HUES48 (cell line): ENCODE results near the gene PDE8B.

Source experiments
- H3K27ac ChIP-seq: one replicate; pipeline ENCODE4 v1.7.0; 2013; ENCODE audit warnings: low read depth, low read length, inconsistent platforms
- H3K27me3 ChIP-seq: 2 replicates; pipeline ENCODE4 v1.6.1; 2013; ENCODE audit warnings: mild to moderate bottlenecking, low read length; ENCODE audit not compliant: control insufficient read depth, insufficient read depth
- H3K36me3 ChIP-seq: 2 replicates; pipeline ENCODE4 v1.6.1; 2013; ENCODE audit warnings: low read length; ENCODE audit not compliant: control insufficient read depth, insufficient read depth
- H3K4me1 ChIP-seq: 2 replicates; pipeline ENCODE4 v1.6.1; 2013; ENCODE audit warnings: mild to moderate bottlenecking, low read length; ENCODE audit not compliant: control insufficient read depth, insufficient read depth
- H3K4me3 ChIP-seq: 2 replicates; pipeline ENCODE4 v1.5.1; 2013; ENCODE audit warnings: mild to moderate bottlenecking, low read depth, low read length
- H3K9ac ChIP-seq: 2 replicates; pipeline ENCODE4 v1.6.1; 2013; ENCODE audit warnings: mild to moderate bottlenecking, low read depth, low read length, moderate library complexity
- H3K9me3 ChIP-seq: 2 replicates; pipeline ENCODE4 v1.6.1; 2013; ENCODE audit warnings: low read length; ENCODE audit not compliant: control insufficient read depth, insufficient read depth

The PDE8B gene

DNA sequence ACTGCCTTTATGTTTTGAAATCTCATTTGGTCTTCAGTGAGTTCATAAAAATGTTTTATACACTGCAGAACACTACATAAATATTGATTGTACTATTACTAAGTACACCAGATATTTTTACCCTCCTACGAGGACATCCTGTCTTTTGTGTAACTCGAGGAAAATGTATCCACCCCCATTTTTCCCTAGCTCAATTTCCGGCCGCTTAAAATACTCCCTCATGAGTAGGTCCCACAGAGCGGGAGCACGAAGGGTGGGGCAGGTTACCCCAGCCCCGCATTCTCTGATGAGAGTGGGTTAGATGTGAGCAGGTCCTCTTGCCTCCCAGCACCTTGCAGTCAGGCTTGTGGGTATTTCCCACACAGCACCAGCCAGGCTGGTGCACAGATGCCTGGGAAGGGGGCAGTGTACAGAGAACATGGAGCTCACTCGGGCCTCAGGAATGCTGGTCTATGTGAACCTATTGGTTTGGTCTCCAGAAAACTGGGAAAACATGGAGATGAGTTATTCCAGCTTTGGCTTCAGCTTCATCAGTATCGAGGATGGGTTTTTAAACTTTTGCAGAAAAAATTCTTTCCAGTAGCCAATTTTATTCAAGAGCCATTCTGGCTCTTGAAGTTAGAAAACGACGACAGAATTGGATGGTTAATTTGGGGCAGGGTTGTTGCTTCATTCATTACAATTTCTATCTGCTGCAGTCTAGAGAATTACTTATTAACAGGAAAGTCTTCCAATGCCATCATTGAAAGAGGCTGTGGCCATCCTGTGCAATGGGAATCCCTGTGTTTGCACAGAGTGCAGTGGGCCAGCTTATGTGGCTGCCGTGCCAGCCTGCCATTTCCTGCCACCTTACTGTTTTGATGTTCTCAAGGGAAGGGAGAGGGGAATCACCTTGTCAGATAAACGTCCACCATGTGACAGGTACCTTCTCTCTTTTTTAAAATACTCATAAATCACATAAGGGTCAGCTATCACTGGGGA lies 208.4 kb downstream of the PDE8B start:
- Histone ChIP-seq H3K27me3 (no peaks in the 10 kb centered on the region), H3K4me1 (no peaks in the 10 kb centered on the region), H3K4me3 (no peak overlapping the region), H3K9me3 (no peaks in the 10 kb centered on the region), H3K27ac (no peak overlapping the region), H3K9ac (no peak overlapping the region), H3K36me3 (no peaks in the 10 kb centered on the region)

DNA sequence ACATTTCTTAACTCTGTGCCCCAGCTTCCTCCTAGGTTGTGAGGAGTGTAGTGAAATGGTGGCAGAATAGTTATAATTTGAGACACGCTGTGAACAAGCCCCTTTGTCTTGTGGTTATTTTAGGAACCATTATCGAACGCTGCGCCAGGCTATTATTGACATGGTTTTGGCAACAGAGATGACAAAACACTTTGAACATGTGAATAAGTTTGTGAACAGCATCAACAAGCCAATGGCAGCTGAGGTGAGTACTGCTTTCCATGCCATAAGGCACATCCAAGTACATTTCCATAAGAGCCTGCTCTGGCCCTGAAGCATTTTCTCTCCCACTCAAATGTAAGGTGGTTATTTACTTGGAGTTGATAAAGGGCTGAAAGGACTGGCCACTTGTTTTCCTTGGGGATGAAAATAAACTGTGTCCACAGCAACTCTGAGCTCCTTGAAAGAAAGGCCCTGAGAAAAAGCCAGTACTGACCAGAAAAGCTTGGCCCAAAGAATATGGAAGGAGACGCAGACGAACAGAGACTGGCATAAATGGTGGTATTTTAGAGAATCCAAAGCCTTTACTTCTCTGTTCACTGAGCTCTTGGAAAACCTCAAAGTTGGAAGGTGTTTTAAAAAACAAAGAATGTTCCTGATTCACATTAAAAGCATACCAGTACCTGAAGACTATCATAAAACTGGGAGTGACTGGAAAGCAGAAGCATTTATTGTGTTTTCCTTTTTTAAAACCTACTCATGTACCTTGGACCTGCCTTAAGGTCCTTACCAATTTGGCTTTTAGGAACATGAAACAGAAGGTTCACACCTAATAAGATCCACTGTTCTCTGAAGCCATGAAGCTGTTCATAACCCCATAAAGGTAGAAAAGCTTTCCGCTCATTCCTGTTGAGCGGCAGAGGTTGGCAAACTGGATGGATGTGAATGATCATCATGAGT lies 209.4 kb downstream of the PDE8B start:
- Histone ChIP-seq H3K9ac (no peak overlapping the region), H3K4me3 (no peak overlapping the region), H3K27ac (no peak overlapping the region), H3K36me3 (no peaks in the 10 kb centered on the region), H3K27me3 (no peaks in the 10 kb centered on the region), H3K9me3 (no peaks in the 10 kb centered on the region), H3K4me1 (no peaks in the 10 kb centered on the region)

DNA sequence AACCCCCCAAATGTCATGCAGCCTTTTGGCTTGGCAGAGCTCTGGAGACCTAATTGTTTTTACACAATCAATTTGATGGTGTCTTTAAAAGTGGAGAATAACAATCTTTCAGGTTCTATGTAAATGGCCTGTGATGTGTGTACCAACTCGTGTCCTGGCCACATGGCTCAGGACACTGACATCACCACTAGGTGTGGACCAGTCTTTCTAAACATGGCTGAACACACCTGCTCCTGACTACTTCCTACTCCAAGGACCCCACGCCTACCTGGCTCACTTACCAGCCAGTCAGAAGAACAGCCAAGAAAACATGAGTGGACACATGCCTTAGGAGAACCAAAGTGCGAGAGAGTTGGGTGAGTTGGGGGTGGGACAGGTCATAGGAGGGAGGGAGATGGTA lies 210.5 kb downstream of the PDE8B start:
- Histone ChIP-seq H3K4me1 (no peaks in the 10 kb centered on the region), H3K9ac (no peak overlapping the region), H3K27ac (no peak overlapping the region), H3K4me3 (no peak overlapping the region), H3K27me3 (no peaks in the 10 kb centered on the region), H3K36me3 (no peaks in the 10 kb centered on the region), H3K9me3 (no peaks in the 10 kb centered on the region)

DNA sequence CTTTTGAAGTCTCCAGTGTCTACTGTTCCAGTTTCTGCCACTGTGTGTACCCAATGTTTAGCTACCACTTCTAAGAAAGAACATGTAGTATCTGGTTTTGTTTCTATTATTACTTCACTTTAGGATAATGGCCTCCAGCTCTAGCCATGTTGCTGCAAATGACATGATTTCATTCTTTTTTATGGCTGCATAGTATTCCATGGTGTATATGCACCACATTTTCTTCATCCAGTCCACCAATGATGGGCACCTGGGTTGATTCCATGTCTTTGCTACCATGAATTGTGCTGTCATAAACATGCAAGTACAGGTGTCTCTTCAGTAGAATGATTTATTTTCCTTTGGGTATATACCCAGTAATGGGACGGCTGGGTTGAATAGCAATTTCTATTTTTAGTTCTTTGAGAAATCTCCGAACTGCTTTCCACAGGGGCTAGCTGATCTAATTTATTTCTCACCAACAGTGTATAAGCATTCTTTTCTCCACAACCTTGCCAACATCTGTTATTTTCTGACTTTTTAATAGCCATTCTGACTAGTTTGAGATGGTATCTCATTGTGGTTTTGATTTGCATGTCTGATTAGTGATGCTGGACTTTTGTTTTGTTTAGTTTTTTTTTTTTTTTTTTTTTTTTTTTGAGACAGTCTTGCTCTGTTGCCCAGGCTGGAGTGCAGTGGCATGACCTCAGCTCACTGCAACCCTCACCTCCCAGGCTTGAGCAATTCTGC lies 212.7 kb downstream of the PDE8B start:
- no peak overlapping the region for H3K9ac ChIP-seq
- no peaks in the 10 kb centered on the region for H3K9me3 ChIP-seq
- H3K4me1 ChIP-seq, result no peaks in the 10 kb centered on the region
- no peaks in the 10 kb centered on the region for H3K36me3 ChIP-seq
- H3K4me3 ChIP-seq, result no peak overlapping the region
- no peak overlapping the region for H3K27ac ChIP-seq
- no peaks in the 10 kb centered on the region for H3K27me3 ChIP-seq

DNA sequence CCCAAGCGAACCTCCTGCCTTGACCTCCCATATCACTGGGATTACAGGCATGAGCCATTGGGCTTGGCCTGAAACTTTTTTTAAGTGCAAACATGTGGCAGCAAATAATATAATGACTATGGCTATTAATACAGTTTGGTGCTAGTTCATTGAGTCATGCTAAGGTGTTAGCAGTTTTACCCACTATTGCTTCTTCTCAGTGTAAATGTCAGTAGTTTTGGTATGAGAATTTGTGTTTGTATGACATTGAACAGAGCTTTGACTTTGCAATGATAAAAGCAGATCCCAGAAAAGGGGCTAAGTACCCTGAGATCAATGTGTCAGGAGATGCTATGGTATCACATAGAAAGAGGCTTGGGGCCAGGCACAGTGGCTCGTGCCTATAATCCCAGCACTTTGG lies 214.4 kb downstream of the PDE8B start:
- no peaks in the 10 kb centered on the region for H3K4me1 ChIP-seq
- H3K9me3 ChIP-seq, result no peaks in the 10 kb centered on the region
- H3K9ac ChIP-seq, result no peak overlapping the region
- no peak overlapping the region for H3K27ac ChIP-seq
- H3K27me3 ChIP-seq, result no peaks in the 10 kb centered on the region
- H3K4me3 ChIP-seq, result no peak overlapping the region
- 0 out of 2 replicates have a peak, but pooled peaks cover under 1% of the 10 kb centered on the region for H3K36me3 ChIP-seq

DNA sequence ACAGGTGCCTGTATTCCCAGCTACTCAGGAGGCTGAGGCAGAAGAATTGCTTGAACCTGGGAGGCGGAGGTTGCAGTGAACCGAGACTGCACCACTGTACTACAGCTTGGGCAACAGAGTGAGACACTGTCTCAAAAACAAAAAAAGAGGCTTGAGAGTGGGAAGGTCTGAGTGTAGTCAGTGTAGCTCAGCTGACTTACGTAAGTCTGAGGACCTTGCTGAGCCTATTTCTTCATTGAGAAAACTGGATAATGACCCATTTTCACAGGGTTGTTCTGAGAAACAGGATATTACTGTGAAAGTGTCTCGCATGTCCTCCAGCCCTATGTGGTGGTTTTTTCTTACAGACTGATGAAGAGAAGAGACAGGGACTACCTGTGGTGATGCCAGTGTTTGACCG lies 214.9 kb downstream of the PDE8B start:
- Histone ChIP-seq H3K36me3 (peaks cover 5% of the 10 kb centered on the region; the same call in 1 of the 2 replicates), H3K4me3 (no peak overlapping the region), H3K27ac (no peak overlapping the region), H3K27me3 (no peaks in the 10 kb centered on the region), H3K9me3 (no peaks in the 10 kb centered on the region), H3K9ac (no peak overlapping the region), H3K4me1 (no peaks in the 10 kb centered on the region)

DNA sequence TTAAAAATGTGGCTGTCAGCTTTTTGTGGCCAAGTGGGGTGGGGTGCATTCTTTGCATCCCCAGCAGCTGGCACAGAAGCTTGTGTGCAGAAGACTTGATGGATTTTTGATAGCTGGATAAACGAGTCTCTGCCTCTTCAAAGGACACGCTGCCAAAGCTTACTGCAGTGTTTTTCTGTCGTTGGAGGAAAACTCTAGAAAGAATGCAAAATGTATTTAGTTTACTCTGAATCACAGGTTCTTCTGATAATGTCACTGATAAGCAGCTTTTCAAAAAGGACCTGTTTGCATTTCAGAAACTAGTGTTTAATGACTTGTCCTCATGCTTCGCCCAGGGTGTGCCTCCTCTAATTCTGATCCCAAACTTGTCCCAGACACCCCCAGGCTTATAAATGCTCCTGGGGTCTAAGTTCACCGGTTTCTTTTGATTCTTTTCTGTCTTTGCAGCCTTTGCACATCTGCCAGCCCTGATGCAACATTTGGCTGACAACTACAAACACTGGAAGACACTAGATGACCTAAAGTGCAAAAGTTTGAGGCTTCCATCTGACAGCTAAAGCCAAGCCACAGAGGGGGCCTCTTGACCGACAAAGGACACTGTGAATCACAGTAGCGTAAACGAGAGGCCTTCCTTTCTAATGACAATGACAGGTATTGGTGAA lies 215.6 kb downstream of the PDE8B start:
- H3K4me3 ChIP-seq, result no peak overlapping the region
- H3K4me1 ChIP-seq, result no peaks in the 10 kb centered on the region
- no peak overlapping the region for H3K9ac ChIP-seq
- no peaks in the 10 kb centered on the region for H3K9me3 ChIP-seq
- peaks cover 10% of the 10 kb centered on the region; the same call in 1 of the 2 replicates for H3K36me3 ChIP-seq
- no peaks in the 10 kb centered on the region for H3K27me3 ChIP-seq
- no peak overlapping the region for H3K27ac ChIP-seq

DNA sequence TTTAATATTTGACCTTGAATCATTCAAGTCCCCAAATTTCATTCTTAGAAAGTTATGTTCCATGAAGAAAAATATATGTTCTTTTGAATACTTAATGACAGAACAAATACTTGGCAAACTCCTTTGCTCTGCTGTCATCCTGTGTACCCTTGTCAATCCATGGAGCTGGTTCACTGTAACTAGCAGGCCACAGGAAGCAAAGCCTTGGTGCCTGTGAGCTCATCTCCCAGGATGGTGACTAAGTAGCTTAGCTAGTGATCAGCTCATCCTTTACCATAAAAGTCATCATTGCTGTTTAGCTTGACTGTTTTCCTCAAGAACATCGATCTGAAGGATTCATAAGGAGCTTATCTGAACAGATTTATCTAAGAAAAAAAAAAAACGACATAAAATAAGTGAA lies 216.2 kb downstream of the PDE8B start:
- Histone ChIP-seq H3K9me3 (no peaks in the 10 kb centered on the region), H3K27ac (no peak overlapping the region)

DNA sequence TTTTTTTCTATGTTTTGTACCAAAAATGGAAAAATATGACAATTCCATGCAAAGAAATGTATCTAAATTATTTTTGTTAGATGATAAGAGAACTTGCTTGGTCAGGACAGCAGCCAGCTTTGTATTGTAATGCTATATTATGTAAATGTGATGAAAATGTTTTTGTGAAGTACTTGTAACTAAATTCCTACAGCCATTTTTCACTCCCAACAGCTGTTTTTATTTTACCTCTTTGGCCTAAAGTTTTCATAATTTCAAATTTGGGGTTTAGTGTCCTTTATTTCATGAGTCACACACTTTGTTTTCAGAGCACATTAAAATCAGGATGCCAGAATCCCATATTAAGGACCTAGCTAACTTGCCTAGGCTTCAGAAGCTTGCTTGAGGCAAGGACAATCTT lies 217.5 kb downstream of the PDE8B start:
- Histone ChIP-seq H3K4me3 (no peak overlapping the region), H3K9me3 (no peaks in the 10 kb centered on the region), H3K36me3 (peaks cover 23% of the 10 kb centered on the region), H3K27ac (no peak overlapping the region), H3K4me1 (no peaks in the 10 kb centered on the region), H3K9ac (no peak overlapping the region), H3K27me3 (no peaks in the 10 kb centered on the region)

More for the DNA sequence above, 216.2 kb downstream of the PDE8B start:
- Histone ChIP-seq H3K27me3 (no peaks in the 10 kb centered on the region), H3K36me3 (peaks cover 10% of the 10 kb centered on the region; the same call in 1 of the 2 replicates), H3K9ac (no peak overlapping the region), H3K4me1 (no peaks in the 10 kb centered on the region), H3K4me3 (no peak overlapping the region)

DNA sequence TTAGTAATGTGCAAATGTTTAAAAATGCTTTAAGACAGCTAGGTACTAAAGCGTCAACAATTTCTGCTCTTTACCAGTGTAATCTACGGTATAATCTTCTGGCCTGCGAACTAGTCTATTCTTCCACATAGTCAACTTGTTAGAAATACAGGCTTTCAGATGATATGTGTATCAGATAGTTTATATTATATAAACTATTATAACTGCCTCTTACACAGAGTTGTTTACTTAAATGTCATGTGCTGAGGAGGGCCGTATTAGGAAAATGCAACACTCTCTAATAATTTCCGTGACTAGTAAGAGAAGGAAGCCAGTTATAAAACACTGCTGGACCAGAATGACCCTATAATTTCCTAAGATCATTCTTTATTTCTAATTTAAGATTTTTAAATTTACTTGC lies 218.0 kb downstream of the PDE8B start:
- H3K4me1 ChIP-seq, result no peaks in the 10 kb centered on the region
- H3K27ac ChIP-seq, result no peak overlapping the region
- H3K9ac ChIP-seq, result no peak overlapping the region
- no peaks in the 10 kb centered on the region for H3K9me3 ChIP-seq
- no peaks in the 10 kb centered on the region for H3K27me3 ChIP-seq
- H3K4me3 ChIP-seq, result no peak overlapping the region
- peaks cover 29% of the 10 kb centered on the region for H3K36me3 ChIP-seq
